ENCODE data around the gene ENO2.

Gene ENO2

GRCh38 chr12:6923851-6924250 lies 9.5 kb downstream of the ENO2 start:
- Histone ChIP-seq H3K27me3 (no peaks in the 10 kb centered on the region), H3K4me3 (no peak overlapping the region), H3K27ac (peak overlapping the region; percentile 99), H3K9me3 (no peaks in the 10 kb centered on the region), H3K4me1 (peaks cover 7 to 36% (median 26%) of the 10 kb centered on the region in 4 donors), H3K36me3 (peaks cover 0 to 45% (median 15%) of the 10 kb centered on the region in 3 donors)
- intact Hi-C loops (cut with DNase I; ENCODE audit: low total_unique reads), result loop anchor here (2.0 kb wide), 2 partner anchors 15 to 41 kb away; no protein-coding TSS in a partner anchor
- no peak for TF ChIP-seq CTCF (IDR thresholded peaks at IDR 0.05)
- DNase-seq, result peak in 1 of 2 donors; percentile 69

- DNase-seq, result no peak
- Histone ChIP-seq H3K9me3 (no peaks in the 10 kb centered on the region), H3K36me3 (peaks cover 0 to 33% (median 15%) of the 10 kb centered on the region in 3 donors), H3K4me1 (peaks cover 7 to 49% (median 38%) of the 10 kb centered on the region in 4 donors), H3K4me3 (peak overlapping the region; percentile 5 to 99), H3K27me3 (no peaks in the 10 kb centered on the region), H3K27ac (peak overlapping the region; percentile 99)
- intact Hi-C loops (cut with DNase I; ENCODE audit: low total_unique reads), result loop anchor here (2.0 kb wide), 2 partner anchors 14 to 40 kb away; no protein-coding TSS in a partner anchor
- TF ChIP-seq CTCF (IDR thresholded peaks at IDR 0.05), result no peak
Measured at GRCh38 chr12:6925239-6925539, 10.8 kb downstream of the ENO2 start.

- peak in 1 of 2 experiments; percentile 17 for TF ChIP-seq CTCF (IDR thresholded peaks at IDR 0.05)
- DNase-seq, result peak; percentile 86 to 92
- H3K27ac ChIP-seq, result peak overlapping the region; percentile 99
- H3K4me3 ChIP-seq, result peak overlapping the region; percentile 97 to 99
- peaks cover 0 to 30% (median 15%) of the 10 kb centered on the region in 3 donors for H3K36me3 ChIP-seq
- H3K4me1 ChIP-seq, result peaks cover 7 to 54% (median 41%) of the 10 kb centered on the region in 4 donors
- H3K27me3 ChIP-seq, result no peaks in the 10 kb centered on the region
- no peaks in the 10 kb centered on the region for H3K9me3 ChIP-seq
- intact Hi-C loops (cut with DNase I; ENCODE audit: low total_unique reads), result loop anchor here (2.0 kb wide), 2 partner anchors 13 to 39 kb away; no protein-coding TSS in a partner anchor
Measured at GRCh38 chr12:6925540-6926279, 11.3 kb downstream of the ENO2 start.

- intact Hi-C loops (cut with DNase I; ENCODE audit: low total_unique reads), result no loop called here
- H3K27ac ChIP-seq, result peak within 1 kb of the TSS; percentile 99
- no peaks in the 10 kb centered on the region for H3K27me3 ChIP-seq
- H3K4me1 ChIP-seq, result peaks cover 7 to 72% (median 52%) of the 10 kb centered on the region in 4 donors
- peak within 1 kb of the TSS; percentile 97 to 99 for H3K4me3 ChIP-seq
- H3K36me3 ChIP-seq, result peaks cover 0 to 14% (median 0%) of the 10 kb centered on the region in 3 donors
- H3K9me3 ChIP-seq, result no peaks in the 10 kb centered on the region
- TF ChIP-seq CTCF (IDR thresholded peaks at IDR 0.05), result no peak
- DNase-seq, result peak; percentile 86 to 96
Measured at GRCh38 chr12:6927379-6928021, 13.1 kb downstream of the ENO2 start, which contains the start of gene ATN1. Gene ATN1 (plus strand): TSS chr12:6927959. CDS start chr12:6934002, 6,043 bp downstream.

GRCh38 chr12:6928022-6928702 lies 13.8 kb downstream of the ENO2 start:
- H3K4me3 ChIP-seq, result peak overlapping the region; percentile 97 to 99
- H3K9me3 ChIP-seq, result no peaks in the 10 kb centered on the region
- intact Hi-C loops (cut with DNase I; ENCODE audit: low total_unique reads), result no loop called here
- H3K4me1 ChIP-seq, result peaks cover 7 to 79% (median 57%) of the 10 kb centered on the region in 4 donors
- H3K27me3 ChIP-seq, result no peaks in the 10 kb centered on the region
- TF ChIP-seq CTCF (IDR thresholded peaks at IDR 0.05), result no peak
- H3K27ac ChIP-seq, result peak overlapping the region; percentile 99
- peaks cover 0 to 7% (median 0%) of the 10 kb centered on the region in 3 donors for H3K36me3 ChIP-seq
- DNase-seq, result no peak

Data from tibial artery (tissue), 4 donors.